LoVo (cell line): Measurements from ENCODE around the gene SLC5A3.
A peak's percentile ranks its signal among the peaks of the same experiment; 100 is the strongest.

Experiments
- DNase-seq: peaks from one replicate; pipeline ENCODE4 v3.0.0-alpha.2; 2016; ENCODE audit warnings: low spot score

Gene SLC5A3

GRCh38 chr21:34071683-34072082, 1.7 kb upstream of the SLC5A3 start:
- DNase-seq: no peak

DNA sequence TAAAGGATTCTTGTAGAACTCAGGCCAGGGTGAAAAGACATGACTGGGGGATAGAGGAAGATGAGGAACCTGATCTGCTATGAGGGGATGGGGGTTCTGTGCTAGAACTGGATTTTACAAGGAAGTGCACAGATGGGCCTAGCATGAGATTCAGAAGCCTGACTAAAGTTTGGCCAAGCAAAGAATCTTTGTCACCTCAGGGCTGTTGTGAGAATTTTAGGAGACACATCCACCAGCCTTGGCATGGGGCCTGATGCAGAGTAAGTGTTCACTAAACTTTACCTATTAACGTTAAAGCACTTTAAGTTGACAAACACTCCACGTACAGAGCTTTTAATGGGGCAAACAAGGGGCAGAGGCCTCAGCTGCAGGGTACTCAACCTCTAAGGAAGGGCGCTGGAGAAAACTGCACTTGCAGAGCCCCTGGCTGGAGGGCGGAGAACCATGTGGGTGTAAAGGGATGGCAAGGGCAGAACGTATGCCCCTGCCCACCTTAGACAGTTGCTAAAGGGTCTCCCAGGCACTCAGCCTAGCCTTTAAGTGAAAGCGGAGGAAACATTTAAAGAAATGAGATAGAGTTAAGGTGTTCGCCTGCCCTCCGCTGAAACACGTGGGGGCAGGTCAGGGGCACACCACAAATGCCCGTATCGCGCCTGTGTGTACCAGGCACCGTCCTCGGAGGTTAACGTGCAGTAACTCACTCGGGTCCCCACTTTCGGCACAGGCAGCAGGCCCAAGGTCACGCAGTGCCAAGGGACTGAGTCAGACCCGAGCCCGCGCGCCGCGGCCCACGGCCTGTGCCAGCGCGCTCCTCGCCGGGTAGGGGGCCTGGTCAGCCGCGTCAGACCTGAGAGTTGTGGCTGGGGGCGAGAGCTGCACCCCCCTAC, 990 bp upstream of the SLC5A3 start:
- no peak for DNase-seq

DNA sequence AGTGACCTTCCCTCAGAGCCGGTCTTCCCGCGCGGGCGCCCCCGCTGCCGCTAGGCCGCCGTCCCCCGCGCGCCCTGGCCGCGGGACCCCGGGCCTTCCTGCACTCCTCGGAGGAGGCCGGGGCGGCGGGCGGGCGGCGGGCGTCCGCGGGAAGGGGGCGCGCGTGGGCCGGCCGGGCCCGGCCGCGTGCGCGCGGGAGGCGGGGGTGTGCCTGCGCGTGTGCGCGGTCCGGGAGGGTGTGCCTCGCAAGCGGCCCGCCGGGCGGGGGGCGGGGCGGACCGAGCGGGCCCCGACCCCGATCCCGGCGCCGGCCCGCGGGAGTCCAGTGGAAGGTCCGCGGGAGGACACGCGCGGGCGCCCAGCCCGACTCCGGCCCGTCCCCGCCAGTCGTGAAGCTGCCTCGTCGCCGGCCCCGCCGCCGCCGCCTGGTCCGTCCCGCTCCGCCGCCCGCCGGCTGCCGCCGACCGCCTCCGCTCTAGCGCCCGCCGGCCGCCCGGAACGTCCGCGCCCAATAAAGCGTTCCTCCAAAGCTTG, 438 bp downstream of the SLC5A3 start:
- DNase-seq: no peak

GRCh38 chr21:34074283-34075090, 1.1 kb downstream of the SLC5A3 start:
- peak; percentile 25 for DNase-seq

DNA sequence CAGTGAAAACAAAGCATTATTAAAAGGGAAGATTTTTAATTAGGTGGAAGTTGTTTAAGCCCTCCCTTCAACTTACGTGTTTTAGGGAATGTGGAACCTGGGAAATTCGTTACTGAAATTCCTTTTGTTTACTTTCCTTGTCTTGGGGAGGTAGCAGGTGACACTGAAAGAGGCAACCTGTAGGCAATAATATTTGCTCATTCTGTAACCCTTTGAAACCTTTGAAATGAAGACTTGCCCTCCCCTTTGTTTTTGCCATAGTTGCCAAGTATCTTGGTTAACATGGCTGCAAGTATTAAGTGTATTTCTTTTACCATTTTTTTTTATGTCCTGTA, 1.7 kb downstream of the SLC5A3 start:
- no peak for DNase-seq

- DNase-seq: no peak
Observed at GRCh38 chr21:34075760-34076660, 2.6 kb downstream of the SLC5A3 start.

GRCh38 chr21:34076835-34077234, 3.5 kb downstream of the SLC5A3 start:
- no peak for DNase-seq

- no peak for DNase-seq
Observed at GRCh38 chr21:34077888-34078287, 4.5 kb downstream of the SLC5A3 start.

DNA sequence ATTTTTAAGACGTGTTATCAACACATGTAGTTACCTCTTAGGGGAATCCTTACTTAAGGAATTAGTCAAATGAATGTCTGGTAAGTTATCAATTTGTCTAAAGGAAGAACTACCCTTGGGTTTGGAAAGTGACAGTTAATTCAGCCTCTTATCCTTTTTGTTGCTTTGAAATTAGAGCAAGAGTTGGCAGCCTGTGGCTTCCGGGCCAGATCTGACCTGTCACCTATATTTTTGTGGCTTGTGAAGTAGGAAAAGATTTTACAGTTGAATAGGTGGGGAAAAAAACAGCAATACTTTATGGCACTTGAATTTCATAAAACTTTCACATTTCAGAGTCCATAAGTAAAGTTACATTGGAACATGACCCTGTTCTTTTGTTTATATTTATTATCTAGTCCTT, 5.5 kb downstream of the SLC5A3 start:
- DNase-seq: no peak

GRCh38 chr21:34080710-34081109, 7.3 kb downstream of the SLC5A3 start:
- DNase-seq: no peak

GRCh38 chr21:34082769-34083168, 9.4 kb downstream of the SLC5A3 start:
- no peak for DNase-seq

DNA sequence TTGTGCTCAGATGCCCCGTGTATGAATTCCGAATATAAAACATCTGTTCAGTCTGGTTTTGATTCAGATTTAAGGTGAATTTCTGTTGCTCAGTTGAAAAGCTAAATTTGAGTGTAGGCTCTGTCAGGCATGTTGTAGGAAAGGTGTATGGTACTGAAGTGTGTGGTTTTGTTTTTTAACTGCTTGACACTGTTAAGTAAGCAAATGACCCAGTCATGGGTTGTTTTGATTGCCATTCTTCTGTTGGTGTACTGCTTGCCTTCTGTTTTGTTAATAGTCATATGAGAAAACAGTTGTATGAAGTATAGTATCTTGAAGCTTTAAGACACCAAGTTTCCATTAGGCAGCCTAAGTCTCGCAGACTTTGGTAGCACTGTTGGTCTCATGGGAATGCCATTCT, 10.0 kb downstream of the SLC5A3 start:
- DNase-seq: no peak

- DNase-seq: no peak
Observed at GRCh38 chr21:34085129-34085528, 11.8 kb downstream of the SLC5A3 start.

DNA sequence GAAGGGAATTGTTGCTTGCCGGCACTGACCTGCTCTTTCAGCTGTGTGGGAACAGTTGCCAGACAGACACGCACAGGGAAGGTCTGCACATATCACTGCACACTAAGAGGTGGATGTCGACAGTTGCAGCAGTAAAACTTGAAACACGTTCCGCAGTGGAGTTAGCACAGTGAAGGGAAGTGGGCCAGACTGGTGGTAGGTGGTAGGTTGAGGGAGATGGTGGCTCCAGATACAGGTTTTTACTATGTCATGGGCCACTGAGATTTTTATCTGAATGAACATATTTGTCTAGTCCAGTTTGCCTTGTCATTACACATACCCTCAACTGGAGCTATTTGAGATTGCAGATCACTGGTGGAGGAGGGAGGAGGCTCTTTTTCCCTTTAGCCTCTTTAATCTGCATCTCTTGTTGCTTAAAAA, 13.5 kb downstream of the SLC5A3 start:
- no peak for DNase-seq

DNA sequence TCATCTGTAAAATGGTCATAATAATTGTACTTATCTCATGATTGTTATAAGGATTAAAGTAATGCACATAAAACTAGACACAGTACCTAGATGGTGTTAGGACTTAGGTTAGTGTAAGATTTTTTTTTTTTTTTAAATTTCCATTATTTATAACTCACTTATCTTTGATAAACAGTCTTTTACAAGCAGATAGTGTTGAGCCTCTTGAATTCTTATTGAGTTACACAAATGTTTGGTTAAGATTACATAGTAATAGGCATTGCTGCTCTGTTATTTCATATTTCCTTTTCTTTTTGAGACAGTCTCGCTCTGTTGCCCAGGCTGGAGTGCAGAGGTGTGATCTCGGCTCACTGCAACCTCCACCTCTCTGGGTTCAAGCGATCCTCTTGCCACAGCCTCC, 15.4 kb downstream of the SLC5A3 start:
- DNase-seq: no peak

DNA sequence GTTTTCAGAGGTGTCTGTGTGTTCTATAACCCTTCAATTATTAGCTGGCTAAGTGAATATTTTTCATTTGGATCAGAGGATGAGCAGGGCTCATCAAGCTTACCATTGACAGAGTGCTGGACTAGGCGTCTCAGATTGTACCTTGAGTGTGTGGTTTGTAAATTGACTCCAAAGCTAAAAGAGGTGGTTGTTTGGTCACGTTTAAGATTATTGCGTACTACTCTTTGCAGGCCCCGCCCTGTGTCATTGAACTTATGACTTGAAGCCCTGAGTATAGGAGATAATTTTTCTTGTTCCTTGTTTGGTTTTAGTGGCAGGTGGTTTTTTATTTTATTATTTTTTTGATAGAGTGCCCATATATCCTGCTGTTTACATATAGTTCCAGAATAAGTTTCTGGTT, 17.7 kb downstream of the SLC5A3 start:
- no peak for DNase-seq

DNA sequence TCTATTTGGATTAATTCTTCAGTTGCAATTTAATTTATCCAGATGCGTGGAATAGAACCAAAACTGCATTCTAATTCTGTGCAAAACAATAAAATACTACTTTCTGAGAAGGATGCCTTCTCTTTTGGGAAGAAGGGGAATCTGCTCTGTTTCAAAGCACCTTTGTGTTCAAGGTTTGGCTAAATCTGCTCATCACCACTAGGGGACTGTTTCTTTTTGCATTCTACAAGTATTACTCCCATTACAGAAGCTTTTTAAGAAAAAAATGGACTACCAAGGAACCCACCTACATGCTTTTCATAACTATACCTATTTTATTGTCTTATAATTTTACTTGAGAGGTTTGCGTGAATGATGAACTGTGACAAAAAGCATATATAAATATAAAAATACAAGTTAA, 18.2 kb downstream of the SLC5A3 start:
- no peak for DNase-seq

GRCh38 chr21:34092262-34092921, 19.0 kb downstream of the SLC5A3 start:
- no peak for DNase-seq

DNA sequence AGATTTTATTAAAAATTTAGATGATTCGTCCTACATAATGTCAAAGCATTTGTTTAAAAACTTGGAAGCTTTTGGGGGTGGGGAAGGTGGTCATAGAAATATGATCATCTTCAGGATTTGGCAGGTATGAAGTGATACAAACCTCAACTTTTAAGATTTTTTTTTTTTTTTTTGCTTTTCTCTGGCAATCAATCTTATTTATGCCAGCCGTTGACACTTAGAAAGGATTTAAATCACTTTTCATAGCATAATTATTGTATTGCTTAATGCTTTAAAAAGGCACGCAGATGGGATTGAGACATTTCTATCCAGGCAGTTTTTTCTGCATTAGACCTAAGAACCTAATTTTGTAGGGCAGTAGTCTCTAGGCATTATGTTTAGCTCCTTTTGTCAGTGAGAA, 19.7 kb downstream of the SLC5A3 start:
- DNase-seq: no peak

GRCh38 chr21:34094949-34095348, 21.6 kb downstream of the SLC5A3 start:
- DNase-seq: no peak

DNA sequence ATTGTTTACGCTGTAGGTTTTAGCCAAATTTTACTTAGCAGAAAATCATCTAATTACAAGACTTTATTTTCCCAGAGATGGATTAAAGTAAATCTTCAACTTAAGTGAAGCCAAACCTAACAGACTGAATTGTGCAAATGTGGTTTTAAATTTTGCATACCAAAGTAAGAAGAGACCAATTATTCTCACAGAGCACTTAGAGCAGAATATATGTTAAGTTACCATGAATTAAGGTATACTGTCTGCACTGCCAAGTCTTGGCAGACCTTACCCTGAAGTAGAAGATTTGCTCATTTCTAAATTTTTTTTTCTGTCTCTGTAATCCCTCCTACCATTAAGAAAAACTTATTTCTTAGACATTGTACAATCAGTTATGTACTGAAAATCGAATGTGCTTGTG, 24.1 kb downstream of the SLC5A3 start:
- DNase-seq: no peak

DNA sequence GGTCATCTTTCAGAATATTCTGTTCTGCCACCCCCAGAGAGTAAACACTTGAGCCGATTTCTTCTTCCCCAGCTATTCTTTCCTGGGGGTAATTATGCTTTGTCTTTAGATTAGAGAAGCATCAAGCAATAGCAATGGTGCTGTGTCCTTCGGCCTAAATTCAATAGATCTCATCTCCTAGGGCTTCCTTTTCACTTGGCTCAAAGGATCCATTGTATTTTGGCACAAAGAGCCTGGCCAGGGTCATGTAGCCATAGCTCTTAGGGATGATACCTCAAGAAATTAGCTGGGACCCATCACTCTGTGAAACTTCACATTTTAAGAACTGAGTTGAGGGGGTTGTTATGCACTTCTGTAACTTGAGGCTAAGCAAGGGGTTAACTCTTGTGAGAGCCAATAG, 27.0 kb downstream of the SLC5A3 start:
- DNase-seq: no peak
